SK-N-SH treated with all-trans-retinoic acid at 6 μM for 48 hours (cell line): ENCODE results near the gene TAF3.

Experiments
- ARNTL ChIP-seq: fragments of 450-650 bp; formaldehyde crosslinking; IDR thresholded peaks from 2 replicates; pipeline ENCODE4 v1.5.0; 2020; ENCODE audit warnings: low read depth, mild to moderate bottlenecking, moderate library complexity, borderline replicate concordance
- ZC3H10 ChIP-seq: fragments of 250-450 bp; sonication (Bioruptor Pico); IDR thresholded peaks from 2 replicates; pipeline ENCODE4 v1.5.1; 2021; ENCODE audit warnings: mild to moderate bottlenecking, moderate library complexity
- TF ChIP-seq, protein P1 (sequence below): fragments of 250-450 bp; sonication (Bioruptor Pico); IDR thresholded peaks from 2 replicates; pipeline ENCODE4 v1.5.1; 2021; ENCODE audit warnings: mild to moderate bottlenecking, moderate library complexity

DNA sequence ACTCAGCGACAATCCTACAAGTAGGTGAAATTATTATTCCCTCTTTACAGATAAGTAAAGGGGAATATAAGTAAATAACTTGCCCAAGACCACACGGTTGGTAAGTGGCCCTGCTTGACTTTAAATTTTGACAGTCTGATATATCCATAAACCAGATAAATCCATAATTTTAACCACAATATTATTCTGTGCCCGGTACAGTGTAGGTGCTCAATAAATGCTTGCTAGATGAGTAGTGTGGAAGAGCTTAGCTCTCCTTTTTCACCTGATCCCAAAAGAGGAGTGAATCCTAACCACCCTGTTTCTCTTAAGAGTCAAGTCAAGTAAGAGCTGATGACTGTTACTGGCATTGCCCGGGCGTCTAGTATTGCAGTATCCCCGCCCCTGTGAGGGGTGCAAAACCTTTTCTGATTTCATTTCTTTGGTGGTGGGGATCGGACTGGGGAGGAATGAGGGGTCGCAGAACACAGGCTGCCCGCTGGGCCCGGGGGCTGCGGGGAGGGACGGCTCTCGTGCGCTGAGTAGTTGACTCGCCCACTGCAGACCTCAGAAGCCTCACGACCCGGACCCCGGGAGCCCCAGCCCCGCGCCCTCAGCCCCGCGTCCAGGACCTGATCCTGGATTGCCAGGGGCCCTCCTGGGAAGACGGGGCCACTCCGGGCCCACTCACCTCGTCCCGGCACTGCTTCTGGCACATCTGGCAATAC is 31.0 kb upstream of the TAF3 start:
- no peak for TF ChIP-seq ZC3H10 (CRISPR knock-in tag)
- no peak for TF ChIP-seq ARNTL (CRISPR knock-in tag)
- TF ChIP-seq, protein P1, sequence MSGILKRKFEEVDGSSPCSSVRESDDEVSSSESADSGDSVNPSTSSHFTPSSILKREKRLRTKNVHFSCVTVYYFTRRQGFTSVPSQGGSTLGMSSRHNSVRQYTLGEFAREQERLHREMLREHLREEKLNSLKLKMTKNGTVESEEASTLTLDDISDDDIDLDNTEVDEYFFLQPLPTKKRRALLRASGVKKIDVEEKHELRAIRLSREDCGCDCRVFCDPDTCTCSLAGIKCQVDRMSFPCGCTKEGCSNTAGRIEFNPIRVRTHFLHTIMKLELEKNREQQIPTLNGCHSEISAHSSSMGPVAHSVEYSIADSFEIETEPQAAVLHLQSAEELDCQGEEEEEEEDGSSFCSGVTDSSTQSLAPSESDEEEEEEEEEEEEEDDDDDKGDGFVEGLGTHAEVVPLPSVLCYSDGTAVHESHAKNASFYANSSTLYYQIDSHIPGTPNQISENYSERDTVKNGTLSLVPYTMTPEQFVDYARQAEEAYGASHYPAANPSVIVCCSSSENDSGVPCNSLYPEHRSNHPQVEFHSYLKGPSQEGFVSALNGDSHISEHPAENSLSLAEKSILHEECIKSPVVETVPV (CRISPR knock-in tag), result no peak
